Endothelial cell (in vitro differentiated cells): ENCODE results near the gene DNMT3A. TPM values are rescaled to one million over a fixed set of nuclear protein-coding genes. Genes with fewer than 3 reads are reported as not detected.

Experiments used
- DNase-seq: peaks from one replicate; pipeline ENCODE4 v3.0.0; 2021; ENCODE audit warnings: low spot score
- H3K27ac Mint-ChIP-seq: one replicate; pipeline ENCODE4 v1.8.0; 2021; ENCODE audit warnings: mixed read lengths, inconsistent platforms; ENCODE audit not compliant: unreplicated experiment
- H3K27me3 Mint-ChIP-seq: one replicate; pipeline ENCODE4 v1.8.0; 2021; ENCODE audit warnings: mild to moderate bottlenecking, moderate library complexity, mixed read lengths, inconsistent platforms; ENCODE audit not compliant: unreplicated experiment
- H3K36me3 Mint-ChIP-seq: one replicate; pipeline ENCODE4 v1.8.0; 2021; ENCODE audit warnings: mild to moderate bottlenecking, low read depth, mixed read lengths, inconsistent platforms; ENCODE audit not compliant: unreplicated experiment
- H3K4me1 Mint-ChIP-seq: one replicate; pipeline ENCODE4 v1.8.0; 2021; ENCODE audit warnings: mild to moderate bottlenecking, mixed read lengths, inconsistent platforms; ENCODE audit not compliant: unreplicated experiment
- H3K4me3 Mint-ChIP-seq: one replicate; pipeline ENCODE4 v1.8.0; 2021; ENCODE audit warnings: mild to moderate bottlenecking, mixed read lengths, inconsistent platforms; ENCODE audit not compliant: unreplicated experiment
- H3K9me3 Mint-ChIP-seq: one replicate; pipeline ENCODE4 v1.8.0; 2021; ENCODE audit warnings: mixed read lengths, inconsistent platforms; ENCODE audit not compliant: unreplicated experiment
- CTCF ChIP-seq: fragments of 200-600 bp; sonication (generic); IDR thresholded peaks from one replicate; pipeline ENCODE4 v1.5.0; 2021; ENCODE audit warnings: antibody characterized with exemption; ENCODE audit not compliant: unreplicated experiment
- total RNA-seq: library from RNA; stranded (reverse); fragmentation: NEBNext Ultra II Directional; extraction: Animal tissue kit (Norgen Biotek cat#: 25700); gene quantifications from one replicate; pipeline ENCODE4 v1.2.1, GENCODE V29; 2021; ENCODE audit not compliant: unreplicated experiment

Gene DNMT3A
- total RNA-seq, 1 donor from 2014 or later = 177 TPM

- Mint-ChIP-seq H3K27me3 (peaks cover 10% of the 10 kb centered on the region), H3K27ac (peak overlapping the region; percentile 71), H3K36me3 (peaks cover 8% of the 10 kb centered on the region), H3K4me1 (peaks cover 25% of the 10 kb centered on the region), H3K9me3 (no peaks in the 10 kb centered on the region), H3K4me3 (no peak overlapping the region)
- DNase-seq = no peak
- no peak for TF ChIP-seq CTCF
Observed at GRCh38 chr2:25349397-25349796, 7.7 kb upstream of the DNMT3A start.

GRCh38 chr2:25347846-25348245, 6.1 kb upstream of the DNMT3A start:
- Mint-ChIP-seq H3K9me3 (no peaks in the 10 kb centered on the region), H3K36me3 (peaks cover 8% of the 10 kb centered on the region)
- TF ChIP-seq CTCF = no peak

GRCh38 chr2:25347205-25347815, 5.6 kb upstream of the DNMT3A start:
- H3K27ac Mint-ChIP-seq = no peak overlapping the region
- H3K4me3 Mint-ChIP-seq = no peak overlapping the region
- H3K9me3 Mint-ChIP-seq = no peaks in the 10 kb centered on the region
- H3K36me3 Mint-ChIP-seq = peaks cover 8% of the 10 kb centered on the region
- peaks cover 25% of the 10 kb centered on the region for H3K4me1 Mint-ChIP-seq
- DNase-seq = no peak
- no peak for TF ChIP-seq CTCF
- peaks cover 14% of the 10 kb centered on the region for H3K27me3 Mint-ChIP-seq

More at GRCh38 chr2:25347846-25348245, 6.1 kb upstream of the DNMT3A start:
- DNase-seq = no peak
- Mint-ChIP-seq H3K27me3 (peaks cover 14% of the 10 kb centered on the region), H3K27ac (no peak overlapping the region), H3K4me1 (peaks cover 25% of the 10 kb centered on the region), H3K4me3 (no peak overlapping the region)

GRCh38 chr2:25343187-25343825, 1.6 kb upstream of the DNMT3A start:
- Mint-ChIP-seq H3K4me1 (peaks cover 13% of the 10 kb centered on the region), H3K4me3 (no peak overlapping the region), H3K9me3 (no peaks in the 10 kb centered on the region), H3K27me3 (peaks cover 12% of the 10 kb centered on the region), H3K36me3 (peaks cover 5% of the 10 kb centered on the region), H3K27ac (no peak overlapping the region)
- TF ChIP-seq CTCF = no peak
- no peak for DNase-seq
